ENCODE results near the gene MMRN2. TPM values are rescaled to one million over a fixed set of nuclear protein-coding genes. Genes with fewer than 3 reads are reported as not detected.
"Not testable (repeated sequence)": the region's sequence is repeated elsewhere in the genome, so short reads cannot be mapped to it uniquely, and the experiment has no call there.

MMRN2 gene
- total RNA-seq, 1 donor from 2014 or later = 6.5 TPM

DNA sequence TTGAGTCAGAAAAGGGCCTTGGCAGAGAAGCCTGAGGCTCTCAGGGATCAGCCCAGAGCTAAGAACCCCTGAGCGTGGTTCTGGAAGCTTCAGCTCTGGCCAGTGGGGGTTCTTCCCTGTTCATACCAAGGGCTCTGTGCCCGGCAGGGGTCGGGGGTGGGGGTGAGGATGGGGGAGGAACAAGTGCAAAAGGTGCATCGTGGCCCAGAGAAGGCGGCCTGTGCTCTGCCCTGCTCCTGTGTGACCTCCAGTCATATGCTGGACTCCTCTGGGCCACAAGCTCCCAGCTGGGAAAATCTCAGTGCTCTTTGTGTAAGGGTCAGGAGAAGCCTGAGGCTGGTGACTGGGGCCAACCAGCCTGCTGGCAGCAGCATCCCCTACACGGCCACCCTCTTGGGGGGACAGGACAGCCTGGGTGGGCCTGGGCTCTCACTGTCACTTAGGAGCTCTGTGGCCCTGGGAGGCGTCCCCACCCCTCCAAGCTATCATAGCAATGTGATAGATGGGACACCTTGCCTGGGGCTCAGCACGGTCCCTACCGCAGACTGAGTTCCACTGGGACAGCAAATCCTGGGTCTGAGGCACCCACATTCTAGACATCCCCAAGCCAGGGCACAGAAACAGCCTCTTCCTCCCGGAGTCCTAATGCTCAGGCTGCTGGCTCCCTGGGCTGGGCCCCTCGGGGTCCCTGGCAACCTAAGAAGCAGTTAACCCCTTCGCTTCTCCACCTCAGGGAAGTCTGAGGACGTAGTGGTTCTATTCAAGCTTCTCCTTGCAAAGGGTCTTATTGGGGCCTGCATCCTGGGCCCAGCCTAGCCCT lies 2.5 kb downstream of the MMRN2 start:
- TF ChIP-seq, protein P1, sequence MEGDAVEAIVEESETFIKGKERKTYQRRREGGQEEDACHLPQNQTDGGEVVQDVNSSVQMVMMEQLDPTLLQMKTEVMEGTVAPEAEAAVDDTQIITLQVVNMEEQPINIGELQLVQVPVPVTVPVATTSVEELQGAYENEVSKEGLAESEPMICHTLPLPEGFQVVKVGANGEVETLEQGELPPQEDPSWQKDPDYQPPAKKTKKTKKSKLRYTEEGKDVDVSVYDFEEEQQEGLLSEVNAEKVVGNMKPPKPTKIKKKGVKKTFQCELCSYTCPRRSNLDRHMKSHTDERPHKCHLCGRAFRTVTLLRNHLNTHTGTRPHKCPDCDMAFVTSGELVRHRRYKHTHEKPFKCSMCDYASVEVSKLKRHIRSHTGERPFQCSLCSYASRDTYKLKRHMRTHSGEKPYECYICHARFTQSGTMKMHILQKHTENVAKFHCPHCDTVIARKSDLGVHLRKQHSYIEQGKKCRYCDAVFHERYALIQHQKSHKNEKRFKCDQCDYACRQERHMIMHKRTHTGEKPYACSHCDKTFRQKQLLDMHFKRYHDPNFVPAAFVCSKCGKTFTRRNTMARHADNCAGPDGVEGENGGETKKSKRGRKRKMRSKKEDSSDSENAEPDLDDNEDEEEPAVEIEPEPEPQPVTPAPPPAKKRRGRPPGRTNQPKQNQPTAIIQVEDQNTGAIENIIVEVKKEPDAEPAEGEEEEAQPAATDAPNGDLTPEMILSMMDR (IDR thresholded peaks at IDR 0.05; ENCODE audit: unreplicated experiment) = no peak
- Mint-ChIP-seq H3K27ac (peak overlapping the region; percentile 88), H3K9me3 (peaks cover 15% of the 10 kb centered on the region), H3K27me3 (ENCODE audit: low read depth) (no peaks in the 10 kb centered on the region), H3K4me1 (peaks cover 52% of the 10 kb centered on the region), H3K4me3 (peak overlapping the region; percentile 38), H3K36me3 (peaks cover 8% of the 10 kb centered on the region)
- DNase-seq (ENCODE audit: low spot score in 2 of 2, unreplicated experiment in 2 of 2) = no peak

DNA sequence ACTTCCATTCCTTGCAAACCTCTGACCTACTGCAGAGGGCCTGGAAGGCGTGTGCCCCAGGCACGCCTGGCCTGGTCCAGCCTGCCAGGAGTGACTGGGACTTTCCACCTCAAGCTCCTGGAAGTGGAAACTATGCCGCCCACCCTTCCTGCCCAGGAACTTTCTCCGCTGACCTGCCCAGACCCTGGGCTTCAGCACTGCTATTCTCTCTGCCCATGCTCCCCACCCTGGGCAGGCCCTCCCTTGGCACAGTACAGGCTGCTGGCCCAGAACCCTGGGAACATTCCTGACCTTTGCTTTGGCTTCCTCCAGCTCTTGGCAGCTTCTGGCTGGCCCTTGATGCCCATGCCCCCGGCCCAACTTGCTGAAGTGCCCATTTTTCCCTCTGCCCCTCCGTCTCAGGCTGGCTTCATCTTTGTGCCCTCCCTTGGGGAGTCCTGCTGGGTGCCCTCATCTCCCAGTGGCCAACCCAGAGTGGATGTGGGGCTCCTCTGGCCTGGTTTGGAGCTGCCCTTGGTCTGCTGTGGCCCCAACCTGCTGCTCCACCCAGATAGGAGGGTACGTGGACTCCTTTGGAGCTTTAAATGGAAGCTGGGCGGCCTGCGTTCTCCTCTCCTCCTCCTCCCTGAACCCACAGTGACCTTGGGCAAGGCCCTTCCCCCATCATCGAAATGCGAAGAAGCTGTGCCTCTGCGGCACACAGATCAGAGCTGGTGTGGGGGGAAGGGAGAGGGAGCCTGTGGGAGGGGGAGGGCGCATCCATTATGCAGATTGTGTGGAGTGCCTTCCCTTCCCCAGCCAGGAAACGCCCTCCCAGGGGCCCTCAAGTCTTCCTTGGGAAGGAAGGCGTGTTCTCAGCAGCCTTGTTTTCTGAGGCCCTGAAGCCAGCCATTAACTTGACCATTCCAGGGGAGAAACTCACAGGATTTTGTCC lies 3.4 kb downstream of the MMRN2 start:
- peak overlapping the region; percentile 88 for H3K27ac Mint-ChIP-seq
- peak in 1 of 2 experiments; percentile 67 for DNase-seq (ENCODE audit: low spot score in 2 of 2, unreplicated experiment in 2 of 2)
- H3K9me3 Mint-ChIP-seq = peaks cover 15% of the 10 kb centered on the region
- peak overlapping the region; percentile 38 for H3K4me3 Mint-ChIP-seq
- H3K36me3 Mint-ChIP-seq = peaks cover 8% of the 10 kb centered on the region
- TF ChIP-seq, protein P1 (IDR thresholded peaks at IDR 0.05; ENCODE audit: unreplicated experiment) = no peak
- H3K4me1 Mint-ChIP-seq = peaks cover 47% of the 10 kb centered on the region
- no peaks in the 10 kb centered on the region for H3K27me3 Mint-ChIP-seq (ENCODE audit: low read depth)

DNA sequence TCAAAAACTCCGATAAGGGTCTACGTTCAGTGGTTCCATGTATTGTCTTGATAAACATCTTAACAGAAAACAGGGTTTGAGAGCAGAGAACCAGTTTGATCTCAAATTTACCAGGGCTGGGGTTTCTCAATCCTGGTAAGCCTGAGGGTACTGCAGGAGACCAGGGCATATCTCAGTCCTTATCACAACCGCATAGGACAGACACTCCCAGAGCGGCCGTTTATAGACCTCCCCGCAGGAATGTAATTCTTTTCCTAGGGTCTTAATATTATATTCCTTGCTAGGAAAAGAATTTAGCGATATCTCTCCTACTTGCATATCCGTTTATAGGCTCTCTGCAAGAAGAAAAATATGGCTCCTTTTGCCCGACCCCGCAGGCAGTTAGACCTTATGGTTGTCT lies 4.7 kb downstream of the MMRN2 start:
- DNase-seq (ENCODE audit: low spot score in 2 of 2, unreplicated experiment in 2 of 2); H3K36me3 Mint-ChIP-seq; H3K27me3 Mint-ChIP-seq (ENCODE audit: low read depth); H3K4me3 Mint-ChIP-seq; H3K27ac Mint-ChIP-seq: not testable (repeated sequence)
- Mint-ChIP-seq H3K9me3 (peaks cover 20% of the 10 kb centered on the region), H3K4me1 (peaks cover 35% of the 10 kb centered on the region)

DNA sequence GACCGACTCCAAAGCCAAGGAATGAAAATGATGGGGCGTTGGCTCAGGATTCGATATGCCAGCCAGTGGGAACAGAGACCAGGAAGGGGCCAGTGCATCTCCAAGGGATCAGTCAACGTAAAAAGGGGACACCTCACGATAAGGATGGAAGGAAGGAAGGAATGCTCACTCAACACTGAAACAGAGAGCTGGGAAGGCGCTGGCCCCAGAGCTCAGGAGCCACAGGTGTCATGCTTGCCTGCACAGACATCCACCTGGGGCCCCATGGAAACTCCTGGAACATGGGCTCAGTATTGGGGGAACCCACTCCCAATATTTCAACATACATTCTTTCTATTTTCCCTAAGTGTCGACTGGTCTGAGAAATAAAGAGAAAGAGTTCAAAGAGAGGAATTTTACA lies 5.3 kb downstream of the MMRN2 start:
- TF ChIP-seq, protein P1 (IDR thresholded peaks at IDR 0.05; ENCODE audit: unreplicated experiment) = no peak
- Mint-ChIP-seq H3K27me3 (ENCODE audit: low read depth) (no peaks in the 10 kb centered on the region), H3K36me3 (peaks cover 8% of the 10 kb centered on the region), H3K4me3 (no peak overlapping the region), H3K4me1 (peaks cover 30% of the 10 kb centered on the region), H3K9me3 (peaks cover 20% of the 10 kb centered on the region), H3K27ac (no peak overlapping the region)
- DNase-seq (ENCODE audit: low spot score in 2 of 2, unreplicated experiment in 2 of 2) = no peak

DNA sequence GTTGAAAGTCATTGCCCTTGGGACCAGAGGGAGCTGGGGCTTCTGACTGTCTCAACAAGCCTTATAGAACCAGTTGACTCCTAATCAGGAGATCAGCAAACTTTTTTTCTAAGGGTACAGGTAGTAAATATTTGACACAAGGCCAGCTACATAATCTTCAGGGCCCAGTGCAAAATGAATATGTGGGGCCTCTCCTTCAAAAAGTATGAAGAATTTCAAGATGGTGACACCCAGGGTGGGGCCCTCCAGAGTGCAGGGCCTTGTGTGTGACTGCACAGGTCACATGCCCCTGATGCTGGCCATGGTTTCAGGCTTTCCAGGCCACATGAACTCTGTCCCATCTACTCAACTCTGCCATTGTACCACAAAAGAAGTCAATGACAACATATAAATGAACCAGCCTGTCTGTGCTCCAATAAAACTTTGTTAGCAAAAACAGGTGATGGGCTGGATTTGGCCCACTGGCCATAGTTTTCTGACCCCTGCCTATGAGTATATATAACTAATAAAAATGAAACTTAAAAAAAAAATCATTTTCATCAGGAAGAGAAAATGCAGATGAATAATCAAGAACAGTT lies 6.1 kb downstream of the MMRN2 start:
- Mint-ChIP-seq H3K27me3 (ENCODE audit: low read depth) (no peaks in the 10 kb centered on the region), H3K4me1 (peaks cover 33% of the 10 kb centered on the region), H3K27ac (no peak overlapping the region), H3K9me3 (peaks cover 20% of the 10 kb centered on the region), H3K4me3 (no peak overlapping the region), H3K36me3 (peaks cover 8% of the 10 kb centered on the region)
- TF ChIP-seq, protein P1 (IDR thresholded peaks at IDR 0.05; ENCODE audit: unreplicated experiment) = no peak
- no peak for DNase-seq (ENCODE audit: low spot score in 2 of 2, unreplicated experiment in 2 of 2)
